HG03378 (cell line): ENCODE results near the gene NR2F6.

Experiments
- ATAC-seq: cut with Tn5 transposase; IDR thresholded peaks from one replicate; pipeline ENCODE4 v1.9.1; 2021; ENCODE audit warnings: mild to moderate bottlenecking, moderate library complexity; ENCODE audit not compliant: unreplicated experiment

Gene NR2F6

DNA sequence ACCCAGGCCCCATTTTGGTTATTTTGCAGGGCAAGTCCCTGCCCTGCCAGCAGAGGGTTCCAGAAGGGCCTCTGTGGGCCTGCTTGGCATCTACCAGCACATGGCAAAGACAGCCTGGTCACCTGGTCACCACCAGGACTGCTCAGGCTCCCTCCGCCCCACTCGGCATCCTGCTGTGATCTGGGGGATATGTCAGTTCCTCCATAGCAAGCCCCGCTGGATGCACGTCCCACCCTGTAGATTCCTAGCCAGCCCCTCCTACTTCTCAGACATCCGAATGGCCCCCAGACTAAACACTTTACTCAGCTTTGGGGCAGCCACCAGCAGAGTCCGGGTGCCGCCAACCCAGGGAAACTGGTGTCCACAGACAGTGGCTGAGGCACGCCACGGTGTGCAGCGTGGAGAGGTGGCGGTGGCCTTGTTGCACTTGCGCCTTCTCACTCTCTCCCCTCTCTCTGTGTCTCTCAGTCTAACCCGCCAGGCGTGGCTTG lies 62.4 kb downstream of the NR2F6 start:
- ATAC-seq = no peak
